Measurements from ENCODE around the gene RAB34.

RAB34 gene

GRCh38 chr17:28735242-28735722 lies 17.6 kb upstream of the RAB34 start:
- Histone ChIP-seq H3K27ac (ENCODE audit: low read length) (no peak overlapping the region), H3K9me3 (ENCODE audit: control insufficient read depth in 1 of 2, low read length in 2 of 2) (no peaks in the 10 kb centered on the region), H3K27me3 (ENCODE audit: low read depth, low read length) (no peaks in the 10 kb centered on the region), H3K36me3 (ENCODE audit: control insufficient read depth in 1 of 2, insufficient read depth in 2 of 2, low read length in 2 of 2) (no peaks in the 10 kb centered on the region), H3K4me1 (ENCODE audit: control insufficient read depth in 1 of 2, insufficient read depth in 2 of 2, low read length in 2 of 2) (no peaks in the 10 kb centered on the region), H3K4me3 (ENCODE audit: low read depth in 1 of 2, low read length in 2 of 2) (no peak overlapping the region)

GRCh38 chr17:28734712-28735241 lies 17.1 kb upstream of the RAB34 start:
- H3K36me3 ChIP-seq (ENCODE audit: control insufficient read depth in 1 of 2, insufficient read depth in 2 of 2, low read length in 2 of 2) = no peaks in the 10 kb centered on the region
- no peaks in the 10 kb centered on the region for H3K4me1 ChIP-seq (ENCODE audit: control insufficient read depth in 1 of 2, insufficient read depth in 2 of 2, low read length in 2 of 2)
- no peak overlapping the region for H3K4me3 ChIP-seq (ENCODE audit: low read depth in 1 of 2, low read length in 2 of 2)
- no peaks in the 10 kb centered on the region for H3K27me3 ChIP-seq (ENCODE audit: low read depth, low read length)
- no peaks in the 10 kb centered on the region for H3K9me3 ChIP-seq (ENCODE audit: control insufficient read depth in 1 of 2, low read length in 2 of 2)
- H3K27ac ChIP-seq (ENCODE audit: low read length) = no peak overlapping the region

GRCh38 chr17:28733346-28733745 lies 15.7 kb upstream of the RAB34 start:
- H3K36me3 ChIP-seq (ENCODE audit: control insufficient read depth in 1 of 2, insufficient read depth in 2 of 2, low read length in 2 of 2) = peaks cover 0 to 4% of the 10 kb centered on the region in 2 donors
- H3K27ac ChIP-seq (ENCODE audit: low read length) = no peak overlapping the region
- no peaks in the 10 kb centered on the region for H3K27me3 ChIP-seq (ENCODE audit: low read depth, low read length)
- no peaks in the 10 kb centered on the region for H3K4me1 ChIP-seq (ENCODE audit: control insufficient read depth in 1 of 2, insufficient read depth in 2 of 2, low read length in 2 of 2)
- no peaks in the 10 kb centered on the region for H3K9me3 ChIP-seq (ENCODE audit: control insufficient read depth in 1 of 2, low read length in 2 of 2)
- no peak overlapping the region for H3K4me3 ChIP-seq (ENCODE audit: low read depth in 1 of 2, low read length in 2 of 2)

GRCh38 chr17:28729950-28730330 lies 12.3 kb upstream of the RAB34 start:
- H3K27ac ChIP-seq (ENCODE audit: low read length) = no peak overlapping the region
- H3K4me1 ChIP-seq (ENCODE audit: control insufficient read depth in 1 of 2, insufficient read depth in 2 of 2, low read length in 2 of 2) = peaks cover 0 to 23% of the 10 kb centered on the region in 2 donors
- no peaks in the 10 kb centered on the region for H3K27me3 ChIP-seq (ENCODE audit: low read depth, low read length)
- no peaks in the 10 kb centered on the region for H3K9me3 ChIP-seq (ENCODE audit: control insufficient read depth in 1 of 2, low read length in 2 of 2)
- H3K36me3 ChIP-seq (ENCODE audit: control insufficient read depth in 1 of 2, insufficient read depth in 2 of 2, low read length in 2 of 2) = peaks cover under 1 to 10% of the 10 kb centered on the region in 2 donors
- H3K4me3 ChIP-seq (ENCODE audit: low read depth in 1 of 2, low read length in 2 of 2) = no peak overlapping the region

- Histone ChIP-seq H3K4me3 (ENCODE audit: low read depth in 1 of 2, low read length in 2 of 2) (peak within 1 kb of the TSS; percentile 79), H3K4me1 (ENCODE audit: control insufficient read depth in 1 of 2, insufficient read depth in 2 of 2, low read length in 2 of 2) (peaks cover 0 to 24% of the 10 kb centered on the region in 2 donors), H3K36me3 (ENCODE audit: control insufficient read depth in 1 of 2, insufficient read depth in 2 of 2, low read length in 2 of 2) (peaks cover 13 to 23% of the 10 kb centered on the region in 2 donors), H3K9me3 (ENCODE audit: control insufficient read depth in 1 of 2, low read length in 2 of 2) (no peaks in the 10 kb centered on the region), H3K27me3 (ENCODE audit: low read depth, low read length) (no peaks in the 10 kb centered on the region), H3K27ac (ENCODE audit: low read length) (peak within 1 kb of the TSS; percentile 84)
Observed at GRCh38 chr17:28728364-28729200, 10.9 kb upstream of the RAB34 start, which contains the start of gene NEK8. Gene NEK8, plus strand, starts transcription at chr17:28728788. Its CDS starts 26 bp downstream, at chr17:28728814.

GRCh38 chr17:28726627-28727491 lies 9.2 kb upstream of the RAB34 start:
- Histone ChIP-seq H3K4me1 (ENCODE audit: control insufficient read depth in 1 of 2, insufficient read depth in 2 of 2, low read length in 2 of 2) (peaks cover 4 to 34% of the 10 kb centered on the region in 2 donors), H3K4me3 (ENCODE audit: low read depth in 1 of 2, low read length in 2 of 2) (peak overlapping the region; percentile 62 to 79), H3K27me3 (ENCODE audit: low read depth, low read length) (no peaks in the 10 kb centered on the region), H3K9me3 (ENCODE audit: control insufficient read depth in 1 of 2, low read length in 2 of 2) (no peaks in the 10 kb centered on the region), H3K36me3 (ENCODE audit: control insufficient read depth in 1 of 2, insufficient read depth in 2 of 2, low read length in 2 of 2) (peaks cover 27 to 39% of the 10 kb centered on the region in 2 donors), H3K27ac (ENCODE audit: low read length) (no peak overlapping the region)

GRCh38 chr17:28726226-28726626 lies 8.6 kb upstream of the RAB34 start, which contains the start of gene TLCD1:
Gene TLCD1, minus strand, starts transcription at chr17:28726233. Its CDS starts 136 bp downstream, at chr17:28726097.
- H3K36me3 ChIP-seq (ENCODE audit: control insufficient read depth in 1 of 2, insufficient read depth in 2 of 2, low read length in 2 of 2) = peaks cover 31 to 39% of the 10 kb centered on the region in 2 donors
- no peaks in the 10 kb centered on the region for H3K27me3 ChIP-seq (ENCODE audit: low read depth, low read length)
- H3K27ac ChIP-seq (ENCODE audit: low read length) = no peak within 1 kb of the TSS
- H3K4me1 ChIP-seq (ENCODE audit: control insufficient read depth in 1 of 2, insufficient read depth in 2 of 2, low read length in 2 of 2) = peaks cover 9 to 40% of the 10 kb centered on the region in 2 donors
- H3K4me3 ChIP-seq (ENCODE audit: low read depth in 1 of 2, low read length in 2 of 2) = peak within 1 kb of the TSS; percentile 62 to 79
- H3K9me3 ChIP-seq (ENCODE audit: control insufficient read depth in 1 of 2, low read length in 2 of 2) = no peaks in the 10 kb centered on the region

- H3K4me1 ChIP-seq (ENCODE audit: control insufficient read depth in 1 of 2, insufficient read depth in 2 of 2, low read length in 2 of 2) = peaks cover 10 to 45% of the 10 kb centered on the region in 2 donors
Observed at GRCh38 chr17:28725660-28726225, 8.1 kb upstream of the RAB34 start.

GRCh38 chr17:28725166-28725659 lies 7.5 kb upstream of the RAB34 start:
- no peaks in the 10 kb centered on the region for H3K27me3 ChIP-seq (ENCODE audit: low read depth, low read length)
- H3K27ac ChIP-seq (ENCODE audit: low read length) = no peak overlapping the region
- peaks cover 10 to 48% of the 10 kb centered on the region in 2 donors for H3K4me1 ChIP-seq (ENCODE audit: control insufficient read depth in 1 of 2, insufficient read depth in 2 of 2, low read length in 2 of 2)
- H3K36me3 ChIP-seq (ENCODE audit: control insufficient read depth in 1 of 2, insufficient read depth in 2 of 2, low read length in 2 of 2) = peaks cover 32 to 39% of the 10 kb centered on the region in 2 donors
- H3K4me3 ChIP-seq (ENCODE audit: low read depth in 1 of 2, low read length in 2 of 2) = peak overlapping the region; percentile 48 to 79
- H3K9me3 ChIP-seq (ENCODE audit: control insufficient read depth in 1 of 2, low read length in 2 of 2) = no peaks in the 10 kb centered on the region

More at GRCh38 chr17:28725660-28726225, 8.1 kb upstream of the RAB34 start:
- no peaks in the 10 kb centered on the region for H3K27me3 ChIP-seq (ENCODE audit: low read depth, low read length)
- peaks cover 32 to 39% of the 10 kb centered on the region in 2 donors for H3K36me3 ChIP-seq (ENCODE audit: control insufficient read depth in 1 of 2, insufficient read depth in 2 of 2, low read length in 2 of 2)
- H3K4me3 ChIP-seq (ENCODE audit: low read depth in 1 of 2, low read length in 2 of 2) = peak overlapping the region; percentile 48 to 79
- no peak overlapping the region for H3K27ac ChIP-seq (ENCODE audit: low read length)
- no peaks in the 10 kb centered on the region for H3K9me3 ChIP-seq (ENCODE audit: control insufficient read depth in 1 of 2, low read length in 2 of 2)

GRCh38 chr17:28724500-28725165 lies 7.0 kb upstream of the RAB34 start:
- Histone ChIP-seq H3K4me1 (ENCODE audit: control insufficient read depth in 1 of 2, insufficient read depth in 2 of 2, low read length in 2 of 2) (peaks cover 10 to 48% of the 10 kb centered on the region in 2 donors), H3K27ac (ENCODE audit: low read length) (no peak overlapping the region), H3K9me3 (ENCODE audit: control insufficient read depth in 1 of 2, low read length in 2 of 2) (no peaks in the 10 kb centered on the region), H3K4me3 (ENCODE audit: low read depth in 1 of 2, low read length in 2 of 2) (no peak overlapping the region), H3K36me3 (ENCODE audit: control insufficient read depth in 1 of 2, insufficient read depth in 2 of 2, low read length in 2 of 2) (peaks cover 32 to 39% of the 10 kb centered on the region in 2 donors), H3K27me3 (ENCODE audit: low read depth, low read length) (no peaks in the 10 kb centered on the region)

All from muscle layer of duodenum (tissue), 2 donors.